ENCODE results near the gene ZBTB40. TPM values are rescaled to one million over a fixed set of nuclear protein-coding genes. Genes with fewer than 3 reads are reported as not detected.

ZBTB40 gene
- total RNA-seq, 1 donor from 2014 or later = 9.7 TPM

DNA sequence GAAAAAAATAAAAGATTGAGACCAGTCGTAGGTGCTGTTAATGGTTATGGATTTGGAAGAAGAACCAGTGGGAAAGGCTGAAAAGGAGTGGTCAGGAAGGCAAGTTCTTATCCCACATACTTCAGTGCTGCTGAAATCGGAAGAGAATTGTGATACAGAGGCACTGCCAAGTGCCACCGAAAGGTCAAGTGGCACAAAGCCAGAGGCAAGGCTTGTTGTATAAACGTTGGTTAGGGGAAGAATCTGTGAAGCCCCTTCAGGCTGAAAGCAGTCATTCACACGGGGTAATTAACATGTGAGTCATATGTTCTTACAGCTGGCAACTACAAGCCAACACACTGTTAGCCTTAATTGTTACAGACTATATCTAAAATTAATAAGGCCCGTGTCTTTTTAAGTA is 48.8 kb downstream of the ZBTB40 start:
- peak; percentile 67 to 85 for DNase-seq (ENCODE audit: low read depth in 2 of 2)

- no peak for DNase-seq (ENCODE audit: low read depth in 2 of 2)
These were observed 50.6 kb downstream of the ZBTB40 start for GRCh38 chr1:22502202-22502601.

DNA sequence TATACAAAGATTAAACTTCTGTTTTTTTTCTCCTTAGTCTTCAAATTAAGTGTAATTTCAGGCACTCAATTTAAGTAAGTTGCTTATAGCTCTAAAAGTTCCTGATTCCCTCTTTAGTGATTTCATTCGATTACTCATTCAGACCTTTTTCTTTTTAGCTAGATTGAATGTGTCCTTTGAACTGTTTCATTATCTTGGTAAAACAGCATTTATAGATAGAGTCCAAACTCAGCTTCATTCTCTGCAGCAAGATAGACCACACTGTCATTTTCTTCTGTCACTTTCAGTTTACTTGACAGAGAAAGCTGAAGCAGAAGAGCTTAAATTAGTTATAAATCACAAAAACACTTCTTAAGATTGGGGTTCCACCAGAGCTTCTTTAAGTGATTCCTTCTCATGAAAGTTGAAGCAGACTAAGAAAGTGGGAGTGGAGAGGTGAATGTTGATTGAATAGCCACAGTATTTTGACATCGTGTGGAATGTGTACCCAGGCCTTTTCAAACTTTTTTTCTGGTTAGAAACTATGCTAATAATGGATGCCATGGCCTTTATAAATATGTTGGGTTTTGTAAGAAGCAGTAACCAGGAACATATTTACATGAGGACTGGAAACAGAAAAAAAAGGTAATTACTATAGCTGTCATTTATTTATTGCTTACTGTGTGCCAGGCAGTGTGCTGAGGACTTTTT is 52.2 kb downstream of the ZBTB40 start:
- DNase-seq (ENCODE audit: low read depth in 2 of 2) = no peak

- DNase-seq (ENCODE audit: low read depth in 2 of 2) = no peak
These were observed 54.6 kb downstream of the ZBTB40 start for GRCh38 chr1:22506130-22506692.

- DNase-seq (ENCODE audit: low read depth in 2 of 2) = no peak
These were observed 55.9 kb downstream of the ZBTB40 start for GRCh38 chr1:22507587-22507986.

DNA sequence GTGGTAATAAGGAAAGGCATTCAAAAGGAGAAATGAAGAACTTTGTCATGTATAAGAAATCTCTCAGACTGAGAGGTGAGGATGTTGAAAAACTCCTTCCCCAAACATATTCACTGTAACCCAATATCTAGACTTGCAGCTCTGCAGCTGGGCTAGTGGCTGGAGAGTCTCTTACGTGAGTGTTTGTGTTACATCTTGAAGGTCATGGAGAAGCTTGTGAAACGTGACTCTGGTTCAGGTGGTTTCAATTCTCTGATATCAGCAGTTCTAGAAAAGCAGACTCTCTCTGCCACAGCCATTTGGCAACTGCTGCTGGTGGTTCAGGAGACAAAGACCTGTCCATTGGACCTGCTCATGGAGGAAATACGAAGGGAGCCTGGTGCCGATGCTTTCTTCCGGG is 56.7 kb downstream of the ZBTB40 start:
- DNase-seq (ENCODE audit: low read depth in 2 of 2) = no peak

DNA sequence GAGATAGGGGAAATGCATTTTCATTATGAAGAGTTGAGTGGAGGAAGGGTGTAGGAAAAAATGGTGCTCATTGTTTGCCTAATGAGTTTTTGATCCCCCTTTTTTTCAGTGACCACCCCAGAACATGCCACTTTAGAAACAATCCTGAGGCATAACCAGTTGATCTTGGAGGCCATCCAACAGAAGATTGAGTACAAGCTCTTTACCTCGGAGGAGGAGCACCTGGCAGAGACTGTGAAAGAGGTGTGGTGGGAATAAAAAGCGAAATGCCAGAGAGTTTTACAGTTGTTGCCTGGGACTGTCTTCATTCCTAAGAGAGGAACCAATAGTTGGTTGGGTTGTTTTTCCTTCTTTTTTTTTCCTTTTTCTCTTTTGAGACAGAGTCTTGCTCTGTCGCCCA is 57.3 kb downstream of the ZBTB40 start:
- DNase-seq (ENCODE audit: low read depth in 2 of 2) = no peak

- no peak for DNase-seq (ENCODE audit: low read depth in 2 of 2)
These were observed 58.2 kb downstream of the ZBTB40 start for GRCh38 chr1:22509815-22510214.

- DNase-seq (ENCODE audit: low read depth in 2 of 2) = no peak
These were observed 61.2 kb downstream of the ZBTB40 start for GRCh38 chr1:22512873-22513272.

GRCh38 chr1:22516906-22517571 is 65.4 kb downstream of the ZBTB40 start:
- no peak for DNase-seq (ENCODE audit: low read depth in 2 of 2)

DNA sequence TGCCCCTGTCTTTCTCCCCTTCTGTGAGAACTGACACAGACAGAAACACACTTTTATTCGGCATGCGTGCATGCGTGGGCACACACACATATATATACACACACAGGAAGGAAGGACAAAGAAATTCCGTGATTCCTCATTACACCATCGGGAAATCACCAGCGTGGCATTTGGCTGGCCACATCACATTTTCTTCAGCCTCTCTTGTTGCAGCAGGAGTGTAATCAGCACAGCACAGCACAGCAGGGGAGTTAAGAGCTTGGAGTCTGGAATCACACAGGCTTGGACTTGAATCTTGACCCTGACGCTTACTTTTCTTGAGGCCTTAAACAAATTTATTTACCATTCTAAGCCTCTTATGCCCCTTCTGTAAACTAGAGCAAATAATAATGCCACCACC is 66.3 kb downstream of the ZBTB40 start:
- DNase-seq (ENCODE audit: low read depth in 2 of 2) = peak in 1 of 2 donors; percentile 67

- no peak for DNase-seq (ENCODE audit: low read depth in 2 of 2)
These were observed 66.7 kb downstream of the ZBTB40 start for GRCh38 chr1:22518379-22518778.

DNA sequence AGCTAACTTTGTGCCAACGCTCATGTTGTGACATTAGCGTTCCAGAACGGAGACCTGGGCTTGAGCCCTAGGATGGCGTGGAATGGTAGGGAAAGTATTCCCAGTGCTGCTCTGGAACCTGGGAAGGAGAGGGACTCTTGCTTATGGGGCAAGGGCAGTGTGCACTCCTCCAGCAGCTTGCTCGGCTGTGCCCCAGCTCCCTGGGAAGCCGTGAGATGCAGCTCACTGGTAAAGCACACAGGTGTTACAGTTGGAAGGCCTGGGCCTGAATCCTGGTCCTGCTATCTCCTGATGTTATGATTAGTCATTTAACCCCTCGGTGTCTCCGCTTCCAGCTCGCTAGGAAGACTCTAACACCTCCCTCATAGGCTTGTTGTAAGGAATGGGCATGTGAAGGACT is 69.2 kb downstream of the ZBTB40 start:
- no peak for DNase-seq (ENCODE audit: low read depth in 2 of 2)

DNA sequence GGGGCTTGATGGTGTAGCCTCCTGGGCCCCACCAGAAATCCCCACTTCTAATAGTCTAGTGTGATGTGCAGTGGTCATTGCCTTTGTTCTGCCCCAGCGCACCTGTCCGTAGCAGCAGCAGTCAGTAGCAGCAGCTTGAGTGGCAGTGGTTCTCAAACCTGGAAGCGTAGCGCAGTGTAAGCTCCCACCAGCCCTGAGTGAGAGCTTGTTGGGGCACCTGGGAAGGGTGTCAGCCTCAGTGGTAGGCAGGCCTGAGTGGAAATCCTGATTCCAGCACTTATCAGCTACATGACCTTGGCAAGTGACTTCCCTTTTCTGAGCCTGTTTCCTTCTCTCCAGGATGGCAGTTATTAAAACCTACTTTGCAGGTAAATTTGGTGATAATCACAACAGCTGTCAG is 70.0 kb downstream of the ZBTB40 start:
- no peak for DNase-seq (ENCODE audit: low read depth in 2 of 2)

GRCh38 chr1:22522221-22522743 is 70.6 kb downstream of the ZBTB40 start:
- DNase-seq (ENCODE audit: low read depth in 2 of 2) = no peak

- DNase-seq (ENCODE audit: low read depth in 2 of 2) = no peak
These were observed 72.8 kb downstream of the ZBTB40 start for GRCh38 chr1:22524481-22524880.

DNA sequence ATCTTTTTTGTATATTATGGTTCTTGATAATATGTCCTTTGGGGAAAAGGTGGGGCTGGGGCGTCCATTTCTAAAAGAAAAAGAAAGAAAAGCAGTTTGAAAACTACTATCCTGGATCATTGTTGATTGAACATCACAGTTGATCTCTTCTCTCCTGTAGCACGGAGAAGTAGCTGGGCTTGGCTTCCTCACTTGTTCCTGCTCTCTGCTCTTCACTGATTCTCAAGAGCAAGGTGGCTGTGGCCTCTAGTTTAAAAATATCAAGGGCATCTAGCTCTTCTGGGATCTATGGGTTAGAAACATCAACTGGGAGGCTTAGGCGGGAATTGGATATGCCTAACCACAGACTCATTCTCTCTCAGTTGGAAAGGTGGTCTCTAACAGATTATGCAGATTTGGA is 73.6 kb downstream of the ZBTB40 start:
- DNase-seq (ENCODE audit: low read depth in 2 of 2) = no peak

GRCh38 chr1:22525646-22526045 is 74.0 kb downstream of the ZBTB40 start:
- no peak for DNase-seq (ENCODE audit: low read depth in 2 of 2)

GRCh38 chr1:22526098-22526497 is 74.4 kb downstream of the ZBTB40 start:
- DNase-seq (ENCODE audit: low read depth in 2 of 2) = no peak

DNA sequence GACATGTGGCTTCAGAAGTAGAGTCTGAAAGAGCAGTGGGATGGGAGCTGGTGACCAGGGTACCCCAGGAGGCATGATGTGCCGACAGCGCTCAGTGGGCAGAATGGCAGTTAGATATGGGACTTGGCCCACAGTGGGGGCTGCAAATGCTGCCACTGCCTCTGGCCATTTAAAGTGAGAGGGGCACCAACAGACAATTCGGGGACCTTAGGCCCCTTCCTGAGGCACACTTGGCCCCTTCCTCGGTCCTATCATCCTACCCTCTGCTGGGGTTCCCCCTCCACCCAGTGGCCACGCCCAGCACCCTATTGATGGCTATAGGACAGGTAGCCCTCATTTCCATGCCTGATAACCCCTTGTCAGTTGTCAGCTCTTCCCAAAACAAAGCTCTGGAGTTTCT is 75.0 kb downstream of the ZBTB40 start:
- DNase-seq (ENCODE audit: low read depth in 2 of 2) = no peak

- DNase-seq (ENCODE audit: low read depth in 2 of 2) = no peak
These were observed 75.5 kb downstream of the ZBTB40 start for GRCh38 chr1:22527122-22527521.

DNA sequence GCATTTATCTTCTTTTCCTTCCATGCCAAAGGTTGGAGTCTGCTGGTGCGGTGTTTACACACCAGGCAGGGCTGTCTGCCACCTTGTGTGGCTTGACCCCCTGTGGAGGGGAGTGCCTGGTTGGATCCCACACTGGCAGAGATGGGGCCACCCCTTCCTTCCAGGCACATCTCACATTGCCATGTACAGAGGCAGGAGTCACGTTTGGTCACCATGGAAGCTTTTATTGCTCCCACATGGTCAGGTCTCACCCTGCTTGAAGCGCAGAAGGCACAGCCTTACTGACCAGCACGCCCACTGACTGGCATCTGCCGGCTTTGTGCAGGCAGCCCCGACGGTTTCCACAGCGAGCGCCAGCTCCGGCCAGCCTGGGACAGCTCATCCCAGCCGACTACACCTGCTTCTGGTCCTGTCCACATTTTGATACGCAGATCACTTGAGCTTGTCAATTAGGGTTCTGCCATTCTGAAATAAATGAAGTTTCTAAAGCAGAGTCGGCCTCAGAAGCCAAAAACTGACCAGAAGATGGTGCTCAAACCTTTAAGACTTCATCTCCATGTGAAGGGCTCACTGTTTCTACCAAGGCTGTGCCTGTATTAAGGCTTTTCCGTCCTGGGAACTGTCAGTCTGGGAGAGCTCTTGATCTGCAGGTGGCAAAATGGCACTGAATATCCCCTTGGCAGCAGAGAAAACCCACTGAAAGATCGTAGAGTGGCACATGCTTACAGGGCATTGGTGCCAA is 76.1 kb downstream of the ZBTB40 start:
- peak; percentile 11 to 22 for DNase-seq (ENCODE audit: low read depth in 2 of 2)
